Bronchial epithelial cell (primary cell): ENCODE data around the gene LRRC4C. TPM values are rescaled to one million over a fixed set of nuclear protein-coding genes. Genes with fewer than 3 reads are reported as not detected.

ENCODE experiments used
- DNase-seq: peaks from one replicate; pipeline ENCODE4 v3.0.0-alpha.2; 2010; ENCODE audit warnings: low read depth
- FAIRE-seq: peaks from 2 replicates; lab custom pipeline; 2011; peaks lifted over from hg19 to GRCh38; lab: Jason Lieb, UNC
- H3K27me3 ChIP-seq: 2 replicates; pipeline ENCODE4 v1.5.1; 2011; ENCODE audit warnings: low read length; ENCODE audit not compliant: control insufficient read depth, insufficient read depth
- H3K36me3 ChIP-seq: 2 replicates; pipeline ENCODE4 v1.5.1; 2011; ENCODE audit warnings: low read length; ENCODE audit not compliant: control insufficient read depth, insufficient read depth
- H3K4me3 ChIP-seq: 2 replicates; pipeline ENCODE4 v1.5.1; 2011; ENCODE audit warnings: mild to moderate bottlenecking, low read depth, low read length, control low read depth
- CTCF ChIP-seq: IDR thresholded peaks from 2 replicates; pipeline ENCODE4 v1.5.1; 2011; ENCODE audit warnings: mild to moderate bottlenecking, moderate library complexity, low read length, control low read depth, inconsistent platforms; ENCODE audit not compliant: insufficient read depth, severe bottlenecking
- total RNA-seq: library from RNA; depleted of rRNA; stranded (reverse); fragments of >200 nt; gene quantifications from 2 replicates; pipeline ENCODE4 v1.2.1, GENCODE V29; 2014

The LRRC4C gene
- total RNA-seq, 1 donor from 2014 or later, result not detected

DNA sequence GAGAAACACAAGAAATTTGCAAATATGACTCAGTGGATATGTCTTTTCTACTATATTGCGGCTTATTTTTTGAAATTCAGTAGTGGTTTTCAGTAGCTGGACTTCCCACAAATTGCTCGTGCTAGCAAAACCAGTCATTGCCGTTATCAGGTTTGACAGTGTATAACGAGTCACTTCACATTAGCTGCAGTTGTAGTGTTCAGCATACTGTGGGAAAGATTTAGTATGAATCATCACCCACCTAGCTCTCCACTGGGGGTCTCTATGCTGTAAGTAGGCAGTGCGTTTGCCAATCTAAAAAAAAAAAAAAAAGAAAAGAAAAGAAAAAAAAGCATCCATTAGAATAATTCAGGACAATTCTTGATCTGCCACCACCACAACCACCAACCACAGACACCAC lies 1318.9 kb downstream of the LRRC4C start:
- no peak for FAIRE-seq
- no peak for TF ChIP-seq CTCF

DNA sequence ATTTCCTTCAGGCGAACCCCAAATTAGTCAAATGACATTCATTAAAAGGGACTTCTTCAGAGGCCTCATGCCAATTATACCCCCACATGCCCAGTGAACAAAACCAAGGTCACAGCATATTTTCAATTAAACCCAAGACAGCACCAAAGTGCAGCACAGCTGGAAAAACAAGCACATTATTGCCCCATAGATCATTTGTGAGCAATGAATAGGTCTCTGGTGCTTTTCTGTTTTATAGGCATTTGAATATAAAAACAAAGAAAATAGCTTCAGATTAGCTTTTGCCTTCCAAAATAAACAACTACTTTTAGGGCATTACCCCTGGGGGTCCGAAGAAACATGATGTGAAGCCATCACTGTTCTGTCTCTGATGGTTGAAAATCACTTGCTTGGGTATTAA lies 1319.9 kb downstream of the LRRC4C start:
- DNase-seq, result no peak
- FAIRE-seq, result no peak
- no peaks in the 10 kb centered on the region for H3K36me3 ChIP-seq
- TF ChIP-seq CTCF, result no peak
- no peak overlapping the region for H3K4me3 ChIP-seq
- H3K27me3 ChIP-seq, result no peaks in the 10 kb centered on the region

More for the DNA sequence above, 1318.9 kb downstream of the LRRC4C start:
- Histone ChIP-seq H3K27me3 (no peaks in the 10 kb centered on the region), H3K4me3 (no peak overlapping the region), H3K36me3 (no peaks in the 10 kb centered on the region)
- DNase-seq, result no peak

DNA sequence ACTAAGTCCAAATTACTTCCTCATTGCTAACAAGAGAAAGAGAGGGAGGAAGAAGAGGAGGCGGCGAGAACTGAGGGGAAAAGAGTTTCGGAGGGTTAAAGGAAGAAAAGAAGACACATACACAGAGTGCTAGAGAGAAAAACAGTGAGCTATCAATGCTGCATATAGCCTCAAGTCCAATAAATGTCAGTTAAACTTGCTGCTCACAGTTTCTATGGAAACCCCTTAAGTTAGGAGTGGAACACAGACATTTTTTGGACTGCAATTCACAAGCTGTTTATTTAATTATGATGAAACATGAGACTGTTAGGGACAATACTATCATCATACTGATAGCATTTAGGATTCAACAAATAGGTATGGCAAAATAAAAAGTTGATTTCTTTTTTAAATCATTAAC lies 1320.4 kb downstream of the LRRC4C start:
- Histone ChIP-seq H3K27me3 (no peaks in the 10 kb centered on the region), H3K36me3 (no peaks in the 10 kb centered on the region), H3K4me3 (no peak overlapping the region)
- FAIRE-seq, result no peak
- TF ChIP-seq CTCF, result no peak
- DNase-seq, result no peak

GRCh38 chr11:40134820-40135570 lies 1324.5 kb downstream of the LRRC4C start:
- H3K36me3 ChIP-seq, result no peaks in the 10 kb centered on the region
- H3K4me3 ChIP-seq, result no peak overlapping the region
- FAIRE-seq, result no peak
- no peak for TF ChIP-seq CTCF
- H3K27me3 ChIP-seq, result no peaks in the 10 kb centered on the region
- DNase-seq, result no peak

DNA sequence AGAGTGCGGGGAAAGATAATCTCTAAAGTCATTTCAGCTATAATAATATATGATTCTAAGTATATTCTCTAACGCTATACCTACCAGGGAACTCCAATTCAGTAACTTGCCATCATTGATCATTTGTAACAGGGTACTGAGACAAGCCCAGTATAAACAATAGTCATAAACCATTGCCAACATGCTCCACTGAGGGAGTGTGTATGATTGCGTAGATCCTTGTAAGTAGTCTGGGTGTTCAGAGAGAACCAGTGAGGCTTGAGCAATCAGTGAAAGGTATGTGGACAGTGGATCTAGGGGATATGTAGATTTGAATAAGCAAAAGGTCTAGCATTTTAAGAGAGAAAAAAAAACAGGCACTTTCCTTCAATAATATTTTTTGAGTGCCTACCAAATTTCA lies 1326.0 kb downstream of the LRRC4C start:
- Histone ChIP-seq H3K4me3 (no peak overlapping the region), H3K36me3 (no peaks in the 10 kb centered on the region), H3K27me3 (no peaks in the 10 kb centered on the region)
- no peak for TF ChIP-seq CTCF
- DNase-seq (no peak), FAIRE-seq (no peak)

DNA sequence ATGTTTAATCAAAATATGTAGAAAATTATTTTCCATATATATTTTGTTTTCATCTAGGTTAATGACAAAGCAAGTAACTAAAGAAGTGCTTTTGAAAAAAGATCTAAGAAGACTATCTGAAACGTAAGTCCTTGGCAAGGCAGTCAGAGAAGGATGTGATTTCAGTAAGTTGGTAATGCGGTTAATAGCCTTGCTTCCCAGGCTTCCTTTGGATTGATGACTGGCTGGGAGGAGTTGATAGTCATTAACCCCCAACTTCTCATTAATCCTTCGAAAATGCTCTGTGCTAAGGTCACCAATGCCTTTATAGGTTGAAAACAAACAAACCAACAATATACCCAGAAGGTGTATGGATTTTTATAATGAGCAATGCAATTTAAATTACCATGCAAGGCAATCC lies 1326.5 kb downstream of the LRRC4C start:
- no peak for TF ChIP-seq CTCF
- no peak for FAIRE-seq
- no peak overlapping the region for H3K4me3 ChIP-seq
- no peaks in the 10 kb centered on the region for H3K27me3 ChIP-seq
- no peak for DNase-seq
- no peaks in the 10 kb centered on the region for H3K36me3 ChIP-seq
